ENCODE measurements around the gene LTB.

LTB gene

GRCh38 chr6:31544676-31545075, 37.5 kb downstream of the LTB start:
- no peaks in the 10 kb centered on the region for H3K27me3 Mint-ChIP-seq (ENCODE audit: low read depth)
- H3K4me1 Mint-ChIP-seq (ENCODE audit: low read depth): peaks cover 45% of the 10 kb centered on the region
- H3K9me3 Mint-ChIP-seq: no peaks in the 10 kb centered on the region
- no peak overlapping the region for H3K4me3 Mint-ChIP-seq
- DNase-seq (ENCODE audit: low spot score): no peak
- peaks cover 23% of the 10 kb centered on the region for H3K36me3 Mint-ChIP-seq (ENCODE audit: low read depth)
- H3K27ac Mint-ChIP-seq: no peak overlapping the region

DNA sequence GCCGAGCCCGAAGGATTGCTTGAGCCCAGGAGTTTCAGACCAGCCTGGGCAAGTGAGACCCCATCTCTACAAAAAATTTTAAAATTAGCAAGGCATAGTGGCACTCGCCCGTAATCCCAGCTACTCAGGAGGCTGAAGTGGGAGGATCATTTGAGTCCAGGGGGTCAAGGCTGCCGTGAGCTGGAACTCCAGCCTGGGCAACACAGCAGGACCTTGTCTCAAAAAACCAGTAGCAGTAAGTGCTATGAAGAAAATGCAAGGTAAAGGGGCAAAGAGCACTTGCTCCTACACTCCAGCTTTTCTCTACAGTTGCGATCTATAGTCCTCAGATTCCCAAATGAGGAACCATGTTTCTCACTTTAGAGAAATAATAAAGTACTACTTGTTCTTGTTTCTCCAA, 38.6 kb downstream of the LTB start:
- H3K4me1 Mint-ChIP-seq (ENCODE audit: low read depth): peaks cover 50% of the 10 kb centered on the region
- no peak for DNase-seq (ENCODE audit: low spot score)
- H3K36me3 Mint-ChIP-seq (ENCODE audit: low read depth): peaks cover 28% of the 10 kb centered on the region
- H3K9me3 Mint-ChIP-seq: no peaks in the 10 kb centered on the region
- H3K27me3 Mint-ChIP-seq (ENCODE audit: low read depth): no peaks in the 10 kb centered on the region
- no peak overlapping the region for H3K27ac Mint-ChIP-seq
- H3K4me3 Mint-ChIP-seq: no peak overlapping the region

DNA sequence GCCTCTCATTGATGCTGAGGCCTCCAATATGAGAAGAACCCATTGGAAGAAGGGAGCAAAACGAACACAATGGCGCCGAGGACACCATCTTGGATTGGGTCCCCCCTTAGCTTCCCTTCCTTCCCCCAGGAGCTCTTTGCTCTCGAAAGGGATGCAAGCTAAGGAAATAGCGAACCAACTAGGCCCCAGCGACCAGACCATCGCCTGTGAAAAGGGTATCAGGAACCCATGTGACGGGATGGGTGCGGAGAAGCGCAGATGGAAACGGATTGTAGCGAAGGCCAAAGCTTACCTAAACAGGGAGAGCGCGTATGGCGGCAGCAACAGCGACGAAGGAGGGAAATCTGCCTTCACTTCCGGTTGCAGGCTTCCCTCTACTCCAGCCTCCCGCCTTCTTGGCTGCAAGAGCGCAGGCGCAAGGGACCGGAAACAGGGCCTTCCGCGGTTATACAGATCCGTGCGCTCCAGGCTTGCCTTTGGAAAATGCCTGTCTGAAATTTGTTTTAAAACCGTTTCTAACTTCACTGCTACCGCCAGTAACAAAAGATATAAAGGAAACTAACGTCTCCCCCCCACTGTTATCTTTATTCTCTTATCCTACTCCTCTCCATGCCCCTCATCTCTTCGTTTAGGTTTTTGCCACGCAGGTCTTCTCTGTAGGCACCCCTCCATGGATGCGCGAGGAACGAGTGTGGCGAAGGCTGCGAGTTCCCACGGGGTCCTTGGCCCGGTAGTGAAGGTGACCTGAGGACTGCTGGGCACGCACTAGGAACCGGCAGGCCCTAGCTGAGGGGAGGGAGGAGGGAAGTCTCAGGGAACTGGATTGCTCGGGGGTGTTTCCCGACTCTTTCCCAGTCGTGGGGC, 40.3 kb downstream of the LTB start, which contains the start of gene DDX39B:
Gene DDX39B (minus strand): TSS at position 346 of the 864 bp plus-strand sequence. CDS start 1,471 bp downstream, outside the sequence.
- Mint-ChIP-seq H3K27me3 (ENCODE audit: low read depth) (no peaks in the 10 kb centered on the region), H3K4me3 (peak within 1 kb of the TSS; percentile 95), H3K27ac (peak within 1 kb of the TSS; percentile 92), H3K4me1 (ENCODE audit: low read depth) (peaks cover 44% of the 10 kb centered on the region), H3K9me3 (no peaks in the 10 kb centered on the region), H3K36me3 (ENCODE audit: low read depth) (peaks cover 39% of the 10 kb centered on the region)
- peak; percentile 93 for DNase-seq (ENCODE audit: low spot score)

DNA sequence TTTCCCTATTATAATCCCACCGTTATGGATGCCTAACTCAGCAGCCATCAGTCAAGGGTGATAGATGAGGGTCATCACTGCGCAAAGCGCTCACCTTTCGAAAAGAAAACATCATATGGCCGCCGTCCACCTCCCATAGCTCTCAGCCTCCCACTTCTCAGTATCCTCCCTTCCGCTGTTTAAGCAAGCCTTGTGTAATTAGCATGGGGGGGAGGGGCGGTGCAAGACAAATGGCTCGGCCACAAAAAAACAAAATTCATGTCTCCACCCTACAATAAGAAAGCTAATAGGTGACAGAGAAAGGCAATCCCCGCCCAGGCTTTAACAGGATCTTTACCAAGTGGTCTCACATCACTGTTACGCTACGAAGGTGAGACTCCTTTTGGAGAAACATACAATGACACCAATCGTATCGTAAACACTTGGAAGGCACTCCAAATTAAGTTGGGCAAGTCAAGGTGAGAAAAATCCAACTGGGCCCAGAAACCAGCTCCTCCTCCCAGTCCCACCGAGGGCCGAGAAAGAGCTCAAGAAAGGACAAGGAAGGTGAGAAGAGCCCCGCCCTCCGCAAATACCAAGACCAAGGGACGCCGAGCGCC, 41.1 kb downstream of the LTB start:
- peaks cover 46% of the 10 kb centered on the region for H3K36me3 Mint-ChIP-seq (ENCODE audit: low read depth)
- no peaks in the 10 kb centered on the region for H3K27me3 Mint-ChIP-seq (ENCODE audit: low read depth)
- peaks cover 43% of the 10 kb centered on the region for H3K4me1 Mint-ChIP-seq (ENCODE audit: low read depth)
- H3K4me3 Mint-ChIP-seq: peak overlapping the region; percentile 95
- peak overlapping the region; percentile 92 for H3K27ac Mint-ChIP-seq
- no peaks in the 10 kb centered on the region for H3K9me3 Mint-ChIP-seq
- DNase-seq (ENCODE audit: low spot score): peak; percentile 52

DNA sequence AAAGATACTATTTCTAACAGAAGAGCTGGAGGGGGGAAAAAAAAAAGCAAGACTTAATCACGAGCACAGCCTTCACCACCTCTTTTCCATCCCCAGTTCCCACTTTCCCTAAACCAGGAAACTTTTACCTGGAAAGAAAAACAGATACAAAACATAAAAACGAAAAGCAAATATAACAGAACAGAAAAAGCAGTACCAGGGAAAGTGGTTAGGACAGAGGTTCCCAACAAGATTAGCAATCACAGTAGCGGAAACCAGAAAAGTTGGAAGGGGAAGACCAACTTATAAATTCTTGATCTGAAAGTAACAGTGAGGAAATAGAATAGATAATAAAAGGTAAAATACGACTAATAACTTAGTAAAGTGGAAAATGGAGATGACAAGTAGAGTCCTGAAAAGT, 41.6 kb downstream of the LTB start:
- Mint-ChIP-seq H3K27me3 (ENCODE audit: low read depth) (no peaks in the 10 kb centered on the region), H3K36me3 (ENCODE audit: low read depth) (peaks cover 52% of the 10 kb centered on the region), H3K27ac (peak overlapping the region; percentile 92), H3K9me3 (no peaks in the 10 kb centered on the region), H3K4me3 (peak overlapping the region; percentile 95), H3K4me1 (ENCODE audit: low read depth) (peaks cover 45% of the 10 kb centered on the region)
- no peak for DNase-seq (ENCODE audit: low spot score)

- H3K9me3 Mint-ChIP-seq: no peaks in the 10 kb centered on the region
- H3K27me3 Mint-ChIP-seq (ENCODE audit: low read depth): no peaks in the 10 kb centered on the region
- peaks cover 43% of the 10 kb centered on the region for H3K4me1 Mint-ChIP-seq (ENCODE audit: low read depth)
- peak overlapping the region; percentile 6 for H3K27ac Mint-ChIP-seq
- H3K36me3 Mint-ChIP-seq (ENCODE audit: low read depth): peaks cover 67% of the 10 kb centered on the region
- DNase-seq (ENCODE audit: low spot score): no peak
- peak overlapping the region; percentile 95 for H3K4me3 Mint-ChIP-seq
These were observed 43.3 kb downstream of the LTB start for GRCh38 chr6:31538805-31539400.

DNA sequence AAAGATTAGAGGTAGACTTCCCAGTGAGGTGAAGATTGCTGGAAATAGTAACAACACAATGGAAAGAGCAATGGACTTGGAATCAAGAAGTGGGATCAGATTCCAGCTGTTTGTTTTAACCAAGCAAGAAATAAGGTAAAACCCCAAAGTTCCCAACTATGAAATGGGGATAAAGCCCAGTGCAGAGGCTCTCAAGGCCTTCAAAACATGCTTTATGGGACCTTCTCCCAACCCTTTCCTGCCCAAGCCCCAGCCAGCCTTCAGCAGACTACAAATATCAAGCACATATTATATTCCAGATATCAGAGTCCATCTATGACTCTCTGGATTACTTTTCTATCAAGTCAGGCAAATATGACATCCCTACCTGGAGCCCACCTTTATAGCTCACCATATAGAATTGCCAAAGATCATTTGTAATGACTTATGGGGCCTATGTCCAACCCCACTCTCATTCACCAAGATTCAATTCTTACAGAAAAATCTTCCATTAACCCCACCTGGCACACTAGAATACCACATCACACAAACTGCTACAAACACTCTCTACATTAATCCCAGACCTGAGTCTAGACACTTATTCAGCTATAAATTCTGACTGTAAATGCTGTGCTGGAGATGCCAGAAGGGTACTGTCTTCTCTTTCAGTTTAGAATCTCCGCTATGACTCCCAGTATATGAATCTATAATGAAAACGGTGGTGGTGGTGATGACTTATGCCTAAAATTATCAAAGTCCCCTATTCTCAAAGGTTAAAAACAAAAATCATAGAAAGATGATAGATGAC, 46.5 kb downstream of the LTB start:
- Mint-ChIP-seq H3K4me3 (no peak overlapping the region), H3K4me1 (ENCODE audit: low read depth) (peaks cover 38% of the 10 kb centered on the region), H3K36me3 (ENCODE audit: low read depth) (peaks cover 87% of the 10 kb centered on the region), H3K27me3 (ENCODE audit: low read depth) (no peaks in the 10 kb centered on the region), H3K9me3 (no peaks in the 10 kb centered on the region), H3K27ac (no peak overlapping the region)
- DNase-seq (ENCODE audit: low spot score): no peak

DNA sequence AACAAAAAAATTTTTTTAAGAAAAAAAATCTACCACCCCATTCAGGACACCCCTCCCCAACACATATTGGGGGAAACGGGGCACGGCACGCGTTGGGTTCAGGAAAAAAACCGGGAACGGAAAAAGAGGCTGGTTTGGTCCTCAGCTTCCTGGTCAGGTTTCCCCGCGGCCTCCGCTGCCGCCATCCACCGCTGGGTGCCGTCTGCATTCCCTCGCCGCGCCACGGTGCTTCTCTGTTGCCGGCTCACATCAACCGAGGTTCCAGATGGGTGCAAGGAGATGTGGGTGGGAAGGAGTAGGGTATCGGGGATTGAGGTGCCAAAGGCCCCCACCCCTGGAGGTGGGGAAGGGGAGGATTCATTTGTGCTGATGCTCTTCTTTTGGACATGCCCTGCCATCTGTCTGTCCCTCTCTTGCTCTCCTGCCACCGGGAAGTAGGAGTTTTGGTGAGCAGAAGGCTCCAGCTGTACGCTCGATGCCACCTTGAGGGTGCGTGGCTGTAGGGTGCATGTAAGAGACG, 47.6 kb downstream of the LTB start:
- no peak for DNase-seq (ENCODE audit: low spot score)
- H3K4me1 Mint-ChIP-seq (ENCODE audit: low read depth): peaks cover 29% of the 10 kb centered on the region
- H3K9me3 Mint-ChIP-seq: no peaks in the 10 kb centered on the region
- H3K36me3 Mint-ChIP-seq (ENCODE audit: low read depth): peaks cover 85% of the 10 kb centered on the region
- no peak overlapping the region for H3K27ac Mint-ChIP-seq
- H3K4me3 Mint-ChIP-seq: no peak overlapping the region
- no peaks in the 10 kb centered on the region for H3K27me3 Mint-ChIP-seq (ENCODE audit: low read depth)

DNA sequence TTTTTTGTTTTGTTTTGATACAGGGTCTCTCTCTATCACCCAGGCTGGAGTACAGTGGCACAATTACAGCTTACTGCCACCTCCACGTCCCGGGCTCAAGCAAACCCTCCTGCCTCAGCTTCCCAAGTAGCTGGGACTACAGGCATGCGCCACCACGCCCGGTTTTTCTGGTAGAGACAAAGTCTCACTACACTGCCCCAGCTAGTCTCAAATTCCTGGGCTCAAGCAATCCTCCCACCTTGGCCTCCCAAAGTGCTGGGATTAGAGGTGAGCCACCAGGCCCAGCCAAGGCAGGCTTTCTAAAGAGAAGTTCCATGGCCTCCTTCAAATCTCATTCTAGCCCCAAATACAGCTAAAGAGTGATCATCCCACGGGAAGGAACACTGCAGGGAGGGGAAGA, 48.2 kb downstream of the LTB start:
- H3K27me3 Mint-ChIP-seq (ENCODE audit: low read depth): no peaks in the 10 kb centered on the region
- H3K4me3 Mint-ChIP-seq: no peak overlapping the region
- H3K4me1 Mint-ChIP-seq (ENCODE audit: low read depth): peaks cover 23% of the 10 kb centered on the region
- no peak overlapping the region for H3K27ac Mint-ChIP-seq
- H3K36me3 Mint-ChIP-seq (ENCODE audit: low read depth): peaks cover 81% of the 10 kb centered on the region
- no peaks in the 10 kb centered on the region for H3K9me3 Mint-ChIP-seq
- DNase-seq (ENCODE audit: low spot score): no peak

DNA sequence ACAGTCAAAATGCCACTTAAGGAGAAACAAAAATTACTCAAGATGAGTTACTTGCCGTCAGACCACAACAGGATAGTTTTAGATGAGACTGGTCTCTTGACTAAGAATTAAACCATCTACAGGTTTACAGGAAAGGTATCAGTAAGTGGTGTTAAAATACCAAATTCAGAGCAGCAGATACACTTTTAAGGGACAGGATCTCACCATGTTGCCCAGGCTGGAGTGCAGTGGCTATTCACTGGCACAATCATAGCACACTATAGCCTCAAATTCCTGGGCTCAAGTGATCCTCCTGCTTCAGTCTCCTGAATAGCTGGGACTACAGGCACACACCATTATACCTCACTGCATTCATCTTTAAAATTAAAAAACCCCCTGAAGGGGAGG, 48.8 kb downstream of the LTB start:
- no peak overlapping the region for H3K27ac Mint-ChIP-seq
- peaks cover 75% of the 10 kb centered on the region for H3K36me3 Mint-ChIP-seq (ENCODE audit: low read depth)
- H3K4me3 Mint-ChIP-seq: no peak overlapping the region
- no peaks in the 10 kb centered on the region for H3K27me3 Mint-ChIP-seq (ENCODE audit: low read depth)
- no peaks in the 10 kb centered on the region for H3K9me3 Mint-ChIP-seq
- no peak for DNase-seq (ENCODE audit: low spot score)
- peaks cover 18% of the 10 kb centered on the region for H3K4me1 Mint-ChIP-seq (ENCODE audit: low read depth)

DNA sequence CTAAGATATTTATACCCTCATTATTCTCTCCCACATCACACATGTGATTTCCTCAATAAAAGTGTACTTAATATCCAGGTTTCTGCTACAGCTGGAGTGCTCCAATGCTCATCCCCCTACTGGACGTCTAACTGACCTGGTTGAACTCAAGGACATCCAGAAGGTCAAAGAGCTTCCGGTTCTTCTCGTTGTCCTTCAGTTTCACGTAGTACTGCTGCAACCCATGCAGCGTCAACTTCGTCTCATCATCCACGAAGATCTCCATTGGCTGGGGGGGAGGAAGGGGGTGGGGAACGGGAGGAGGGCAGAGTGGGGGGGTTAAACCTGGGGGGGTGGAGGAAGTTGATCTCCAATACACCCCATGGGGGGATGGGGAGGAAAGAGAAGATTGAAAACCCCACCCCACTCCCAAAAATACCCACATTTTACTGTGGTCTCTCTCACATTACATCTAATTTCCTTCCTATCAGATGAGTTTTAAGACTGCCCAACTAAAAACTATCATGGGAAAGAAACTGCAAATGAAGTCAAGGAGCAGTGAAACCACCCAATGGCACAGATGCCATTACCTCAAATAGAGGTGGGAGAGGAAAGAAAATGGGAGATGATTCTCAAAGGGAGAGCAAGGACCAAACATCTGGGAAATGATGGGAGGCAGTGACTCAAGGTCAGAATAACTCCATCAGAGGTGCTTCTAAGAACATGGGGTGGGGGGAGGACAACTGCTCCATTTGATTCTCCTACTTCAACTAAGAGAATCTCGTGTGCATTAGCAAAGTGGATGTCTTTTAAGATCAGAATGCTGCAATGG, 49.4 kb downstream of the LTB start:
- no peak for DNase-seq (ENCODE audit: low spot score)
- Mint-ChIP-seq H3K9me3 (no peaks in the 10 kb centered on the region), H3K27me3 (ENCODE audit: low read depth) (no peaks in the 10 kb centered on the region), H3K36me3 (ENCODE audit: low read depth) (peaks cover 71% of the 10 kb centered on the region), H3K4me3 (no peak overlapping the region), H3K4me1 (ENCODE audit: low read depth) (peaks cover 15% of the 10 kb centered on the region), H3K27ac (no peak overlapping the region)

DNA sequence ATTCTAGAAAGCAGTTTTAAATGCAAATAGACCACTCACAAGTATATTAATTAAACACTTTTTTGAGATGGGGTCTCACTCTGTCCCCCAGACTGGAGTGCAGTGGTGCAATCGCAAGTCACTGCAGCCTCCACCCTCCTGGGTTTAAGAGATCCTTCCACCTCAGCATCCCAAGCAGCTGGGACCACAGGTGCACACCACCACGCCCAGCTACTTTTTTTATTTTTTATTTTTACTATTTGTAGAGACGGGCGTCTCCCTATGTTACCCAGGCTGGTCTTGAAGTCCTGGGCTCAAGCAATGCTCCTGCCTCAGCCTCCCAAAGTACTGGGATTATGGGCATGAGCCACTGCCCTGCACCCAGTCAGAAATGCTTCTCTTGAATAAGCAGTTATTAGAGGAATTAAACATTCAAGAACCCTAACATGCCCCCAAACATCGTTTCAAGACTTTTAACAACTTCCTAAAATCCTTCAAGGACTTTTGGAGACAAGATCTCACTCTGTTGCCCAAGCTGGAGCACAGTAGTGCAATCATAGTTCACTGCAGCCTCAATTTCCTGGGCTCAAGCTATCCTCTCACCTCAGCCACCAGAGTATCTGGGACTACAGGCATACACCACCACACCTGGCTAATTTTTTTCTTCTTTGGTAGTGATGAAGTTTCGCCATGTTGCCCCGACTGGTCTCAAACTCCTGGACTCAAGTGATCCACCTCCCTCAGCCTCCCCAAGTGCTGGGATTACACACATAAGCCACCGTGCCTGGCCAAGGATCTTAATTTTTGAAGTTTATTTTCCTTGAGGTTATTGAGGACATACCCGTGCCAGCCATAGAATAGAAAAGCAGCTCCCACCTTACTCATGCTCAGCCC, 50.2 kb downstream of the LTB start:
- Mint-ChIP-seq H3K4me3 (no peak overlapping the region), H3K36me3 (ENCODE audit: low read depth) (peaks cover 66% of the 10 kb centered on the region), H3K27ac (no peak overlapping the region), H3K4me1 (ENCODE audit: low read depth) (peaks cover 15% of the 10 kb centered on the region), H3K27me3 (ENCODE audit: low read depth) (no peaks in the 10 kb centered on the region), H3K9me3 (no peaks in the 10 kb centered on the region)
- no peak for DNase-seq (ENCODE audit: low spot score)
